Esophagus squamous epithelium (tissue), 4 donors: ENCODE measurements around the gene RNU6-9.

Experiments
- CTCF ChIP-seq, 6 experiments: fragments of 450-650 bp in 4 of 6; fragments of 200-600 bp in 2 of 6; sonication (generic) in 2 of 6; IDR thresholded peaks; one replicate each; pipeline ENCODE4 v1.5.1; 2016 to 2019; ENCODE audit warnings: antibody characterized with exemption in 6 of 6, mild to moderate bottlenecking in 4 of 6, moderate library complexity in 4 of 6
- POLR2A ChIP-seq, 4 donors: fragments of 450-650 bp; IDR thresholded peaks; one replicate each; pipeline ENCODE4 v1.6.1; 2017; ENCODE audit warnings: antibody characterized with exemption in 4 of 4, mild to moderate bottlenecking in 4 of 4, moderate library complexity in 3 of 4

DNA sequence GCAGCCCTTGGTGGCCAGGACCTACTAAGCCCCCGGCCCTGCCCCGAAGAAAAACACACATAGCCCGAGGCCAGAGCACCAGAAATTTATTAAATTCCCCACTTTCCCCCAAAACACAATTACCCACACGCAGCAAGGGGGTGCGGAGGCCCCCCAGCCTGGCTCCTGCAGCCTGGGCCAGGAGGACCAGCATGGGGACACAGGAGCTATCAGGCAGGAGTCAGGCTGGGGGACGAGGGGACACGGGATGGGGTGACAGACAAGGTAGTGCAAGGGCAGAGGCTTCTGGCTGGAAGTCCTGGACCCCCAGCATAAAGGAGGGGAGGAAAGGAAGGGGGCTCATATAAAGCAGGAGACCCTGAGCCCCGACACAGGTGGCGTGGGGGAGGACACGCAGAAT, 3.1 kb downstream of the RNU6-9 start:
- TF ChIP-seq CTCF (IDR thresholded peaks at IDR 0.05) (no peak), POLR2A (IDR thresholded peaks at IDR 0.05) (no peak)
